Measurements from ENCODE around the gene ANG. TPM values are rescaled to one million over a fixed set of nuclear protein-coding genes. Genes with fewer than 3 reads are reported as not detected.

Gene ANG
- total RNA-seq, 1 experiment from 2014 or later: 3.2 TPM

GRCh38 chr14:20687362-20688166 is 1.0 kb upstream of the ANG start:
- no peaks in the 10 kb centered on the region for H3K79me2 ChIP-seq (ENCODE audit: insufficient read depth, low read length)
- TF ChIP-seq CTCF (conservative IDR thresholded peaks at IDR 0.05): no peak
- no peaks in the 10 kb centered on the region for H3K9me3 Mint-ChIP-seq
- H3K27me3 ChIP-seq (ENCODE audit: insufficient read depth, low read length): no peaks in the 10 kb centered on the region
- H3K36me3 Mint-ChIP-seq (ENCODE audit: insufficient read depth in 1 of 3, low read depth in 3 of 3): no peaks in the 10 kb centered on the region
- H2AFZ ChIP-seq (ENCODE audit: low read length): no peak overlapping the region
- H3K4me2 ChIP-seq (ENCODE audit: insufficient read depth, insufficient read length, low read length): no peak overlapping the region
- no CpG with 5 or more reads among the region's 5 CpGs for WGBS (ENCODE audit: extremely low coverage, insufficient read length, low lambda C conversion rate)
- no peak overlapping the region for H2BK5ac ChIP-seq (ENCODE audit: insufficient read length, low read length)
- H3K18ac ChIP-seq (ENCODE audit: insufficient read length, low read depth, low read length): no peak overlapping the region
- no peaks in the 10 kb centered on the region for H3K79me1 ChIP-seq (ENCODE audit: insufficient read depth, low read depth, low read length, poor library complexity, severe bottlenecking)
- no peak overlapping the region for H3K4ac ChIP-seq (ENCODE audit: low read depth, low read length)
- H2BK15ac ChIP-seq (ENCODE audit: low read depth, low read length): no peak overlapping the region
- no peak overlapping the region for H4K8ac ChIP-seq (replicated peaks; ENCODE audit: insufficient read length, low read depth, low read length)
- H3K4me1 ChIP-seq (ENCODE audit: insufficient read depth, low read length): no peaks in the 10 kb centered on the region
- no peaks in the 10 kb centered on the region for H3K9me3 ChIP-seq (ENCODE audit: control insufficient read depth, low read depth, low read length)
- peaks cover 8% of the 10 kb centered on the region in 2 experiments for H3K4me1 Mint-ChIP-seq
- no peak overlapping the region for H3K23ac ChIP-seq (ENCODE audit: insufficient read length, low read depth, low read length)
- H2BK12ac ChIP-seq (ENCODE audit: insufficient read length, low read depth, low read length): no peak overlapping the region
- H3K4me3 Mint-ChIP-seq: peak overlapping the region in 1 of 2 experiments; percentile 30; a peak in 1 of 5 replicates
- no peak overlapping the region for H3K27ac Mint-ChIP-seq
- H3K23me2 ChIP-seq (ENCODE audit: insufficient read length, low read depth, low read length, poor library complexity, severe bottlenecking): peaks cover 11% of the 10 kb centered on the region
- no peak overlapping the region for H3K27ac ChIP-seq (ENCODE audit: insufficient read length, low read depth, low read length)
- no peak overlapping the region for H3K9ac ChIP-seq (ENCODE audit: extremely low read depth, insufficient read length, low read length)
- H2BK120ac ChIP-seq (ENCODE audit: low read depth, low read length, poor library complexity, severe bottlenecking): no peak overlapping the region
- H2BK20ac ChIP-seq (ENCODE audit: low read depth, low read length, poor library complexity, severe bottlenecking): no peak overlapping the region
- H4K91ac ChIP-seq (ENCODE audit: insufficient read length, low read depth, low read length): no peak overlapping the region
- H4K20me1 ChIP-seq (ENCODE audit: control insufficient read depth, insufficient read depth, insufficient read length): no peaks in the 10 kb centered on the region
- H2AK5ac ChIP-seq (ENCODE audit: insufficient read length, low read length): no peak overlapping the region
- no peak overlapping the region for H4K5ac ChIP-seq (ENCODE audit: insufficient read length, low read depth, low read length)
- H3K27me3 Mint-ChIP-seq (ENCODE audit: low read depth): peaks cover 2% of the 10 kb centered on the region
- H3K14ac ChIP-seq (ENCODE audit: insufficient read depth, low read length): no peak overlapping the region
- no peak overlapping the region for H3T11ph ChIP-seq (ENCODE audit: low read length)
- no peak for DNase-seq
- H3K56ac ChIP-seq (ENCODE audit: insufficient read length, low read depth, low read length): no peak overlapping the region

Data from H9 (cell line).